Naive thymus-derived CD4-positive, alpha-beta T cell (primary cell): Measurements from ENCODE around the gene CBFA2T2. TPM values are rescaled to one million over a fixed set of nuclear protein-coding genes. Genes with fewer than 3 reads are reported as not detected.
"Not testable (repeated sequence)": the region's sequence is repeated elsewhere in the genome, so short reads cannot be mapped to it uniquely, and the experiment has no call there.

Source experiments
- ATAC-seq: fragments of 150-1000 bp; cut with Tn5 transposase; 2 replicates; pipeline ENCODE4 v1.10.0; 2021; ENCODE audit warnings: mild to moderate bottlenecking, moderate library complexity
- CTCF ChIA-PET: fragments of 350-600 bp; sonication (Branson Sonifier 250); formaldehyde crosslinking; loops from one replicate; lab custom pipeline; 2021; ENCODE audit warnings: antibody characterized with exemption; lab: Charles Lee
- POLR2A ChIA-PET: fragments of 350-600 bp; sonication (Branson Sonifier 250); formaldehyde crosslinking; loops from one replicate; lab custom pipeline; 2021; ENCODE audit warnings: antibody characterized with exemption, inconsistent platforms; lab: Charles Lee
- DNase-seq, 9 donors: peaks; one replicate each; pipeline versions ENCODE4 v3.0.0 to v3.0.0-alpha.2; 2020 to 2022; ENCODE audit warnings: mixed read lengths in 1 of 9
- H3K27ac ChIP-seq: one replicate; pipeline ENCODE4 v1.7.0; 2013; ENCODE audit warnings: mild to moderate bottlenecking, low read depth, low read length, moderate library complexity
- H3K27me3 ChIP-seq, 2 donors: one replicate each; pipeline ENCODE4 v1.7.0; 2013; ENCODE audit warnings: low read length in 2 of 2, mild to moderate bottlenecking in 2 of 2, moderate library complexity in 2 of 2; ENCODE audit not compliant: control insufficient read depth in 2 of 2, insufficient read depth in 2 of 2
- H3K36me3 ChIP-seq, 3 experiments: 1 replicate in 2 of 3; 2 replicates in 1 of 3; pipeline ENCODE4 v1.7.0; 2013; ENCODE audit warnings: low read length in 3 of 3, mild to moderate bottlenecking in 3 of 3, moderate library complexity in 1 of 3; ENCODE audit not compliant: insufficient read depth in 3 of 3, control insufficient read depth in 2 of 3
- H3K4me1 ChIP-seq, 2 donors: one replicate each; pipeline ENCODE4 v1.7.0; 2013; ENCODE audit warnings: low read length in 2 of 2, mild to moderate bottlenecking in 2 of 2, moderate library complexity in 1 of 2; ENCODE audit not compliant: control insufficient read depth in 2 of 2, insufficient read depth in 2 of 2
- H3K4me3 ChIP-seq: 2 replicates; pipeline ENCODE4 v1.7.0; 2013; ENCODE audit warnings: mild to moderate bottlenecking, low read length
- H3K9me3 ChIP-seq, 3 experiments: 1 replicate in 2 of 3; 2 replicates in 1 of 3; pipeline ENCODE4 v1.7.0; 2013; ENCODE audit warnings: low read length in 3 of 3; ENCODE audit not compliant: control insufficient read depth in 2 of 3
- H3K27ac Mint-ChIP-seq, 9 donors: one replicate each; pipeline ENCODE4 v1.8.0; 2020 to 2022; ENCODE audit warnings: mixed read lengths in 9 of 9, mild to moderate bottlenecking in 8 of 9, moderate library complexity in 5 of 9, inconsistent platforms in 2 of 9
- H3K27me3 Mint-ChIP-seq, 5 donors: one replicate each; pipeline ENCODE4 v1.8.0; 2021 to 2022; ENCODE audit warnings: mixed read lengths in 5 of 5, mild to moderate bottlenecking in 1 of 5
- H3K36me3 Mint-ChIP-seq, 5 donors: one replicate each; pipeline ENCODE4 v1.8.0; 2020 to 2022; ENCODE audit warnings: mixed read lengths in 5 of 5, mild to moderate bottlenecking in 3 of 5, inconsistent platforms in 1 of 5
- H3K4me1 Mint-ChIP-seq, 7 donors: one replicate each; pipeline ENCODE4 v1.8.0; 2020 to 2022; ENCODE audit warnings: mixed read lengths in 7 of 7, mild to moderate bottlenecking in 3 of 7, inconsistent platforms in 1 of 7
- H3K4me3 Mint-ChIP-seq, 10 donors: one replicate each; pipeline ENCODE4 v1.8.0; 2020 to 2022; ENCODE audit warnings: mild to moderate bottlenecking in 10 of 10, mixed read lengths in 10 of 10, moderate library complexity in 6 of 10, inconsistent platforms in 2 of 10
- H3K9me3 Mint-ChIP-seq, 11 donors: one replicate each; pipeline ENCODE4 v1.8.0; 2020 to 2022; ENCODE audit warnings: mixed read lengths in 11 of 11, mild to moderate bottlenecking in 4 of 11, inconsistent platforms in 1 of 11, moderate library complexity in 1 of 11
- intact Hi-C, 2 donors: fragments of 100-400 bp; cut with micrococcal nuclease; formaldehyde crosslinking; loops; one replicate each; pipeline ENCODE4 v1.15.1; 2023
- polyA plus RNA-seq, 2 donors: library from polyadenylated mRNA; unstranded; fragments of 300-500 nt; fragmentation: Illumina TruSeq; gene quantifications; one replicate each; pipeline ENCODE4 v1.2.3, GENCODE V29; 2021
- total RNA-seq, 6 experiments: library from RNA in 5 of 6; stranded (reverse) in 5 of 6; gene quantifications; 1 replicate in 5 of 6; 2 replicates in 1 of 6; pipeline ENCODE4 v1.2.3 and lab custom pipeline; 2021 to 2026

The CBFA2T2 gene
- total and polyA plus RNA-seq, 7 experiments from 2014 or later = 13.5 to 37.8 (median 26.8) TPM

GRCh38 chr20:33459599-33459998 lies 30.3 kb upstream of the CBFA2T2 start:
- ChIA-PET POLR2A (no interaction called here), CTCF (interaction anchor here (0.7 kb wide), 1 partner anchor 1292 kb away, joined by 4 read pairs; no protein-coding TSS in a partner anchor)
- Histone ChIP-seq H3K27ac (no peak overlapping the region), H3K4me3 (no peak overlapping the region), H3K4me1 (no peaks in the 10 kb centered on the region), H3K27me3 (no peaks in the 10 kb centered on the region), H3K36me3 (no peaks in the 10 kb centered on the region), H3K9me3 (no peaks in the 10 kb centered on the region)
- peaks cover 0 to 3% (median 0%) of the 10 kb centered on the region in 5 donors for H3K27me3 Mint-ChIP-seq
- DNase-seq (no peak), ATAC-seq (no peak)
- H3K9me3 Mint-ChIP-seq = no peaks in the 10 kb centered on the region
- H3K4me1 Mint-ChIP-seq = peaks cover 0 to 4% (median 0%) of the 10 kb centered on the region in 7 donors
- H3K27ac Mint-ChIP-seq = peak overlapping the region in 1 of 9 donors; percentile 30
- H3K36me3 Mint-ChIP-seq = no peaks in the 10 kb centered on the region
- H3K4me3 Mint-ChIP-seq = no peak overlapping the region
- intact Hi-C loops = loop anchor here in 1 of 2 donors (5.0 kb wide), 1 partner anchor 668 kb away; no protein-coding TSS in a partner anchor

DNA sequence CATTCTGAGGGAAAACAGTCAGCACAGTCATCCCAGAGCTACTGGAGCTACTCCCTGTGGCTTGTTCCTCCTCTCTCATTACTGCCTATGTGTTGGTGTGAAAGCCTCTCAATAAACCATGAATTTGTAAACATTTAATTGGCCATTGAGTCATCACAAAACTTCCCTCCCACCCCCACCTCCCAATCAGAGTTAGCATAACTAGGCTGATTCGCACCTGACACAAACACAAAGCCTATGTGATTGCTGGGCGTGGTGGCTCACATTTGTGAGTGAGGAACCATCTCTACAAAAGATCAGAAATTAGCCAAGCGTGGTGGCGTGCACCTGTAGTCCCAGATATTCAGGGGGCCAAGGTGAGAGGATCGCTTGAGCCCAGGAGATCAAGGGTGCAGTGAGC lies 29.2 kb upstream of the CBFA2T2 start:
- ATAC-seq (no peak), DNase-seq (no peak)
- no peak overlapping the region for H3K4me3 Mint-ChIP-seq
- H3K4me1 ChIP-seq = no peaks in the 10 kb centered on the region
- no peaks in the 10 kb centered on the region for H3K9me3 ChIP-seq
- no peaks in the 10 kb centered on the region for H3K9me3 Mint-ChIP-seq
- H3K36me3 ChIP-seq = no peaks in the 10 kb centered on the region
- ChIA-PET CTCF (no interaction called here), POLR2A (interaction anchor here (0.8 kb wide), 1 partner anchor 204 kb away, joined by 3 read pairs; no protein-coding TSS in a partner anchor)
- no peaks in the 10 kb centered on the region for H3K27me3 ChIP-seq
- H3K27me3 Mint-ChIP-seq = no peaks in the 10 kb centered on the region
- H3K36me3 Mint-ChIP-seq = no peaks in the 10 kb centered on the region
- no peak overlapping the region for H3K4me3 ChIP-seq
- H3K4me1 Mint-ChIP-seq = peaks cover 0 to 4% (median 0%) of the 10 kb centered on the region in 7 donors
- H3K27ac ChIP-seq = no peak overlapping the region
- intact Hi-C loops = no loop called here
- no peak overlapping the region for H3K27ac Mint-ChIP-seq

- peaks cover 0 to 4% (median 0%) of the 10 kb centered on the region in 7 donors for H3K4me1 Mint-ChIP-seq
- ATAC-seq = no peak
- intact Hi-C loops = no loop called here
Measured at GRCh38 chr20:33463332-33464101, 26.4 kb upstream of the CBFA2T2 start.

DNA sequence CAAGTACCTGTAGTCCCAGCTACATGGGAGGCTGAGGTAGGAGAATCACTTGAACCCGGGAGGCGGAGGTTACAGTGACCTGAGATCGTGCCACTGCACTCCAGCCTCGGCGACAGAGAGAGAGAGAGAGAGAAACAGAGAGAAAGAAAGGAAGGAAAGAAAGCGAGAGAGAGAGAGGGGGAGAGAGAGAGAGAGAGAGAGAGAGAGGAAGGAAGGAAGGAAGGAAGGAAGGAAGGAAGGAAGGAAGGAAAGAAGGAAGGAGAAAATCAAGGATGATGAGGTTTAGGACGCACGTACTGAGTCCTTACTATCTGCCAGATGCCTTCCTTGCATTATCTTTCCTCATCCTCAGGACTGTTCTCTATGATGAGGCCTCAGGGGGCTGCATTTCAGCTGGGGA lies 25.1 kb upstream of the CBFA2T2 start:
- DNase-seq, H3K9me3 Mint-ChIP-seq, H3K27ac ChIP-seq, H3K4me3 Mint-ChIP-seq, H3K4me3 ChIP-seq, H3K27me3 Mint-ChIP-seq, H3K9me3 ChIP-seq, POLR2A ChIA-PET, H3K27me3 ChIP-seq, H3K4me1 Mint-ChIP-seq, intact Hi-C loops, ATAC-seq, H3K4me1 ChIP-seq, CTCF ChIA-PET, H3K36me3 Mint-ChIP-seq, H3K27ac Mint-ChIP-seq, H3K36me3 ChIP-seq: not testable (repeated sequence)

More at GRCh38 chr20:33463332-33464101, 26.4 kb upstream of the CBFA2T2 start:
- H3K27ac Mint-ChIP-seq = peak overlapping the region in 1 of 9 donors; percentile 9
- no peaks in the 10 kb centered on the region for H3K27me3 ChIP-seq
- no peaks in the 10 kb centered on the region for H3K4me1 ChIP-seq
- no peaks in the 10 kb centered on the region for H3K36me3 ChIP-seq
- no peak for DNase-seq
- no peaks in the 10 kb centered on the region for H3K36me3 Mint-ChIP-seq
- no peaks in the 10 kb centered on the region for H3K9me3 ChIP-seq
- POLR2A ChIA-PET = no interaction called here
- H3K4me3 ChIP-seq = no peak overlapping the region
- CTCF ChIA-PET = interaction anchor here (1.5 kb wide), 1 partner anchor 9 kb away, joined by 4 read pairs; no protein-coding TSS in a partner anchor
- no peak overlapping the region for H3K27ac ChIP-seq
- no peaks in the 10 kb centered on the region for H3K9me3 Mint-ChIP-seq
- no peaks in the 10 kb centered on the region for H3K27me3 Mint-ChIP-seq
- H3K4me3 Mint-ChIP-seq = peak overlapping the region in 1 of 10 donors; percentile 51

GRCh38 chr20:33465481-33466302 lies 24.2 kb upstream of the CBFA2T2 start:
- intact Hi-C loops = no loop called here
- Histone ChIP-seq H3K36me3 (no peaks in the 10 kb centered on the region), H3K9me3 (no peaks in the 10 kb centered on the region), H3K27me3 (no peaks in the 10 kb centered on the region), H3K27ac (no peak overlapping the region), H3K4me1 (no peaks in the 10 kb centered on the region), H3K4me3 (no peak overlapping the region)
- H3K4me3 Mint-ChIP-seq = no peak overlapping the region
- DNase-seq (no peak), ATAC-seq (no peak)
- ChIA-PET CTCF (interaction anchor here (0.6 kb wide), 1 partner anchor 188 kb away, joined by 3 read pairs; no protein-coding TSS in a partner anchor), POLR2A (no interaction called here)
- H3K27ac Mint-ChIP-seq = peak overlapping the region in 1 of 9 donors; percentile 22
- H3K36me3 Mint-ChIP-seq = no peaks in the 10 kb centered on the region
- peaks cover 0 to 3% (median 0%) of the 10 kb centered on the region in 7 donors for H3K4me1 Mint-ChIP-seq
- no peaks in the 10 kb centered on the region for H3K27me3 Mint-ChIP-seq
- H3K9me3 Mint-ChIP-seq = no peaks in the 10 kb centered on the region

- Mint-ChIP-seq H3K36me3 (no peaks in the 10 kb centered on the region), H3K9me3 (no peaks in the 10 kb centered on the region), H3K27ac (no peak overlapping the region), H3K27me3 (no peaks in the 10 kb centered on the region), H3K4me1 (peaks cover 0 to 3% (median 0%) of the 10 kb centered on the region in 7 donors), H3K4me3 (no peak overlapping the region)
- CTCF ChIA-PET = interaction anchor here (0.6 kb wide), 2 partner anchors 180 to 187 kb away, joined by 3 to 4 read pairs; no protein-coding TSS in a partner anchor
- no peak overlapping the region for H3K27ac ChIP-seq
- H3K36me3 ChIP-seq = no peaks in the 10 kb centered on the region
- POLR2A ChIA-PET = no interaction called here
- no peak for DNase-seq
- no peak for ATAC-seq
- intact Hi-C loops = no loop called here
- no peaks in the 10 kb centered on the region for H3K9me3 ChIP-seq
- no peaks in the 10 kb centered on the region for H3K27me3 ChIP-seq
- no peaks in the 10 kb centered on the region for H3K4me1 ChIP-seq
- H3K4me3 ChIP-seq = no peak overlapping the region
Measured at GRCh38 chr20:33466303-33466646, 23.6 kb upstream of the CBFA2T2 start.
